GM21423 (cell line): Measurements from ENCODE around the gene CCDC160.
"Not testable (repeated sequence)": the region's sequence is repeated elsewhere in the genome, so short reads cannot be mapped to it uniquely, and the experiment has no call there.

Source experiments
- ATAC-seq: cut with Tn5 transposase; IDR thresholded peaks from one replicate; pipeline ENCODE4 v1.9.1; 2021; ENCODE audit warnings: mild to moderate bottlenecking, moderate library complexity; ENCODE audit not compliant: unreplicated experiment

CCDC160 gene

GRCh38 chrX:134236626-134237614 lies at the start of gene CCDC160:
CCDC160 (plus strand) TSS chrX:134237182; CDS start chrX:134244801, 7,619 bp downstream.
- no peak for ATAC-seq

GRCh38 chrX:134191281-134191680 lies 45.7 kb upstream of the CCDC160 start:
- ATAC-seq = no peak

DNA sequence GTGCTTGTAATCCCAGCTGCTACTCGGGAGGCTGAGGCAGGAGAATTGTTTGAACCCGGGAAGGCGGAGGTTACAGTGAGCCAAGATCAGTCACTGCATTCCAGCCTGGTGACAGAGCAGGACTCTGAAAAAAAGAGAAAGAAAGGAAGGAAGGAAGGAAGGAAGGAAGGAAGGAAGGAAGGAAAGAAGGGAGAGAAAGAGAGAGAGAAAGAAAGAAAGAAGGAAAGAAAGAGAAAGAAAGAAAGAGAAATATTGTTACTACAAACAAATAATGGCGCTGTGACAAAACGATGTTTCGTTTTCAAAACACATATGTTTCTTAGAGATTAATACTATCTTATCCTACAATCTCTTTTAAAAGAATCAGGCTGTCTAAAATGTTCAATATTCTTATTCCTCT lies 42.1 kb upstream of the CCDC160 start:
- ATAC-seq = no peak

DNA sequence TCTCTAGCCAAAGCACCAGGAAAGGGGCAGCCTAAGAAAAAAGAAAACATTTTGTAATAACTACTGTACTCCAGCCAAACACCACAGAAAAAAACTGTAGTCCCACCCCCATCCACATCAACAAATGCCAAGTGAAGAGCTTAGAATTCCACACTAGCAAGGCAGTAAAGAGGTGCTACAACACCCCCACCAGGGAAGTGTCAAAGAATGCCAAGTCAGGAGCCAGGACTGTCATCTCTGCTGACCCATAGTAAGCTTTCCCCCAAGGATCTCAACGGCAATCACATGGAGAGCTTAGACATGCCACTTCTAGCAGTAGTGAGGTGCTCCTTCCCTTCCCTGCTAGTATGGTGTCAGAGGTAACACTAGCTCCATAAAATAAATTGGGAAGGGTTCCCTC lies 34.4 kb upstream of the CCDC160 start:
- no peak for ATAC-seq

- no peak for ATAC-seq
Observed at GRCh38 chrX:134206221-134206620, 30.8 kb upstream of the CCDC160 start.

GRCh38 chrX:134210465-134210864 lies 26.5 kb upstream of the CCDC160 start:
- no peak for ATAC-seq

GRCh38 chrX:134235236-134235635 lies 1.7 kb upstream of the CCDC160 start:
- no peak for ATAC-seq

DNA sequence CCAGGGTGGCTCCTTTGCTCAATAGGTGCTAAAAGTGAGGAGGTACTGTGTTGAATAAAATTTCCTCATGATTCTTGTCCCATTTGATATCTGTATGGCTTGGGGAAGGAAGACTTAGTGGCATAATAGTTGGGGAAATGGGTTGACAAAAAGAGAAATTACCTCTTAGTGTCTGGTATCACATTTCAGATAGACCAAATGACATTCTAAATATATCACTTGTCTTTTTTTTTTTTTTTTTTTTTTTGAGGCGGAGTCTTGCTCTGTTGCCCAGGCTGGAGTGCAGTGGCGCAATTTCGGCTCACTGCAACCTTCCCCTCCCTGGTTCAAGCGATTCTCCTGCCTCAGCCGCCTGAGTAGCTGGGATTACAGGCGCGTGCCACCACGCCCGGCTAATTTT lies 1.2 kb downstream of the CCDC160 start:
- not testable (repeated sequence) for ATAC-seq

DNA sequence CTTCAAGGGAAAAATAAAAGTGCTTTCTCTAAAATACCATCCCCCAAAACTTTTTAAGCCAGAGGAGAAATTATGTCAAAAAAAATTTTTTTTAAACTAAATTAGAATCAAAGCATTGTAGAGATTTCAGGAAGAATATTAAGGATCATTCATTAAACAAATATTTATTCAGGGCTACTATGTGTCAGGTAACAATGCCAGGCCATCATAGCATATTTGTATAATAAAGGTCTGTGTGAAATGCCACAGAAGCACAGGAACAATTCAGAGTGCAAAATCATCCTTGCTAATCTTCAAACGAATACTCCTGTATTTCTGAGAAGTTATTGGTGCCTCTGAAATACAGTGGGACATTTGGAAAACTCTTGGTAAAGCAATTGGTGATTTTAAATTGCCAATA lies 2.0 kb downstream of the CCDC160 start:
- no peak for ATAC-seq

- no peak for ATAC-seq
Observed at GRCh38 chrX:134240209-134240608, 3.2 kb downstream of the CCDC160 start.

DNA sequence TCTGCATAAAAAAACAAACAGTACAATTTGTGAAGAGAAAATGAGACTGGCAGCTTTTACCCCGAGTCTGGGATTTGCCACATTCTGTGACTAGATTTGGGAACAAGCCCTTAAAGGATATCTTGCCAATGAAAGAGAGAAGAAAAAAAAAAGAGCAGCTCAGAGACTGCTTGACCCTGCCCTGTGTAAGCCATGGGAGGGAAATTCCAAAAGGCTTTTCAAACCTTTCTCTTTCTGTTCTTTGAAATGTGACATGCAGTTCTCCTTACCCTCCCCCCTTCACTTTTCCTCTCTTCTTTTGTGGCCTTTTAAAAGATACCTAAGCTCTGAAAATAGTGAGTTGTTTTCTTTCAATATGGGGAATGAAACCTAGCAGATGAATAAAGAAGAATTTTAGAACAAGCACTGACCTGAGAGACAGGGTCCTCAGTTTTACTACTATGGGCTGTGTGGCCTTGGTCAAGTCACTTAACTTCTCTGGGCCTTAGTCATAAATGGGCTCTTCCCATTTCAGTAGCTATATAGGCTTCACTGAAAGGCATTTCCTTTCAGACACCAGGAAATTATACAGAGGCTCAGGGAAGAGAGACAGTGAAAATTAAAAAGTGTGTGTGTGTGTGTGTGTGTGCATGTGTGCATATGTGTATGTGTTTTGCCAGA lies 5.1 kb downstream of the CCDC160 start:
- ATAC-seq = no peak

DNA sequence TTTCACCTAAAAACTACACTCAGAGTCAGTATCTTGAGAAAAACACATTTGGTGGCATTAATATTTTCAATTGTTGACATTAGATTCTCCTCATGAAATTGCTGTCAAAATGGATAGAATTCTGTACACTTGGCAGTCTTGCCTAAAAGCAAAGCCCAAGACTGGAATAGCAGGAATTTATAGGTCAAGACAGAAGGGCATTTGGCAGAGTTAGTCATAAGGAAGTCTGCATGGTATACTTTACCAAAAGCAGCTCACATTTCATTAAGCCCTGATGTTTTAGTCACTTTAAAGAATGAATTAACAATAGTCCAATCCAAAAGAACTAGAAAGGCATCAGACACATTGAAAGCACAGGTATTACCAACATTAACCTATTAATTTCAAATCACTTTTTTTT lies 7.1 kb downstream of the CCDC160 start:
- no peak for ATAC-seq

GRCh38 chrX:134246282-134246681 lies 9.3 kb downstream of the CCDC160 start:
- no peak for ATAC-seq

DNA sequence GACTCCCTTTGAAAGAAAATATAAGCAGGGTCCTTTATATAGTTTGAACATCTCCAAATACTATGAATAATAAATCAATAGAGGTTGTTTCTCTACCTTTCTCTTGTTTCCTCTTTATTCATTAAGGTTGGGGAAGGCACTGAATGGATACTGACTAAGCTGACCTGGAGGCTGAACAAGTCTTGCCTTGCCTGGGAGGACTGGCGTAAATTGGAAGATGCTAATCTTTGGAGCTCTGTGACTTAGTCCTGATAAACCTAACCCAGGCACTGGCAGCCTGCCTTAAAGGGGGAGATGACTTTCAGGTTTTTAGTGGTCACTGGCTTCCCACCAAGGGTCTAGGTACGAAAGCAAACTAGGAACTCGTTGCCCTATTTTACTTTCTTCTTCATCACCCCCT lies 10.5 kb downstream of the CCDC160 start:
- no peak for ATAC-seq

DNA sequence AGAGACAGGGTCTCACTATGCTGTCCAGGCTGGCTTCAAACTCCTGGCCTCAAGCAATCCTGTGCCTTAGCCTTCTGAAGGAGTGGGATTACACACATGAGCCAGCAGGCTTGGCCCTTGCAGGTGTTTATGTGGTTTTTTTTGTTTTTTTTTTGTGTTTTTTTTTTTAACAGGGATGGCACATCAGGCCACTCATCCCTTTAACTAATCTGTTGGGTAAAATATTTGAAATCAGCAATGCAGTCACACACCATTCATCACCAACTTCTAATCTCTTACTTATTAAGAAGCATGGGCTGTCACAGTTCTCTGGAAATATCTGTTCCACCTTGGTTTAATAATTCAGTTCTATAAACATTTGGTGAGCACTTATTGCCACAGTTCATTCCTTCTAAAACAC lies 12.3 kb downstream of the CCDC160 start:
- no peak for ATAC-seq

GRCh38 chrX:134251241-134251640 lies 14.3 kb downstream of the CCDC160 start:
- ATAC-seq = no peak

GRCh38 chrX:134254511-134254910 lies 17.5 kb downstream of the CCDC160 start:
- no peak for ATAC-seq

DNA sequence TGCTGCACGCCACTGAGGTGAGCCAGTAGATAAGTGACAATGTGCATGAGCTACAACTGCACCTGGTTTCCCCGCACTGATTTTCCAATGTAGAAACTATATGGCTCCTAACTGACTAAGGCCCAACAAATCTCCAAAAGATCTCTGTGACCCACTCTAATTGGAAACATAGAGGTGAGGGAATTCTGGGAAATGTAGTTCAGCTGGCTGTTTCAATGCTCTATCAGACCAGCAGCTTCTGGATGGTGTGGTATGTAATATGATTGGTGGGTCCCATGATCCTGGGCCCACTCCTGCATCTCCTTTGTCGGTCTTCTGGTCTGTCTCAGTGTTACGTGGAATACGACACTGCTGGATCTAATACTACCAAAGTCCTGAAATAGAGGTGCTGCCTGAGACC lies 18.6 kb downstream of the CCDC160 start:
- no peak for ATAC-seq

DNA sequence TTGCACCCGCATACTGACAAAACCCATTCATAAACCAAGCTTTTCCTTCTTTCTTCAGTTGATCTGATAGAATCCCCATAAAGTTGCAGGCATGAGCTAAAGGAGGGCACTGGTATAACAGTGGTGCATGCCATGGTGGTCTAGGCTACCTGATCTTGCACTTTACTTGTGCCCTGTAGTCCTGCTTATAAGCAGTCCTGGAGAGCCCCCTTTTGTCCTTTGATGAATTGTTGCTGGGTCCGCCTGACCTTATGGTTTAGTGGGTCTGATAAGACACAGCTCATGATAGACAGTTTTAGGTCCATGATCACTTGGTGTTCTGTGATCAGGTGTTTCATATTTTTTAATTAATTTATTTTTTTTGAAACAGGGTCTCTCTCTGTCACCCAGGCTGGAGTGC lies 19.7 kb downstream of the CCDC160 start:
- no peak for ATAC-seq

DNA sequence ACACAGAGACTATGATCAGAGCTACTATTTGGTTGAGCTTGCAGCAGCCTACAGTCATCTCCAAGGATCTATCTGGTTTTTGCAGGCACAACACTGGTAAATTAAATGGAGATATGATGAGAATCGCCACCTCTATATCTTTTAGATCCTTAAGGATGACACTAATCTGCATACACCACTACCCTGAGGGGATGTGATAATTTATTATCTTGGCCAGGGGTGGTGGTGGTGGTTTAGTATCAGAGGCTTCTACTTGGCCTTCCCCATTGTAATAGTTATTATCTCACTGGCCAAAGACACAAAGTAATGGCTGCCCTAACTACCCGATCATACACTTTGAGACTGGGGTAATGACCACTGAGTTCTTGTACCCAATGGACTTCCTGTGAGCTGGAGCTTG lies 21.2 kb downstream of the CCDC160 start:
- ATAC-seq = no peak

- not testable (repeated sequence) for ATAC-seq
Observed at GRCh38 chrX:134285934-134286333, 49.0 kb downstream of the CCDC160 start.

DNA sequence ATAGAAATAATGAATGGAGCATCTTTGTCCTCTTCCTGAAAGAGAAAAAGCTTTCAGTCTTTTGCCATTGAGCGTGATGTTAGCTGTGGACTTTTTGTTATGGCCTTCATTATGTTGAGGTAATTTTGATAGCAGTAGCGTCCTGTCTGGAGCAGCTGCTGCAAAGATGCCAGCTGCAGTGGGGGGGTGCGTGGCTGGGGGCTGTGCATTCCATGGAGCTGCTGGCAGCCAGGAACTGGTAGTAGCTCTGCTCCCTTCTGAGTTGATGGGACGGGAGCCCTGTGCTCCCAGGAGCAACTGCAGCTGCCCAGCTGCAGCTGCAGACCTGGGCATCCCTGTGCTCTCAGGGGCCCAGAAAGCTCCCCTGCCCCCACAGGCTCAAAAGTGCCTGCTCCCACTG lies 50.4 kb downstream of the CCDC160 start:
- ATAC-seq = no peak
